ENCODE results near the gene GET3.

GET3 gene

GRCh38 chr19:12736995-12737834 is at the start of gene GET3:
TSS of gene GET3 (plus strand) at chr19:12737497. CDS start at chr19:12737506, 9 bp downstream.
- DNase-seq (ENCODE audit: low read depth, low spot score), result peak; percentile 100
- no peak for TF ChIP-seq CTCF (IDR thresholded peaks at IDR 0.05; ENCODE audit: insufficient read depth, low read length, missing control alignments)
- peak within 1 kb of the TSS; percentile 93 for H3K4me3 ChIP-seq (ENCODE audit: low read depth, low read length)
- ChIA-PET POLR2A (interaction anchor here (0.5 to 1.0 kb wide), 8 partner anchors 14 to 404 kb away, joined by 3 to 9 read pairs (median 4); partner anchors contain the start of genes JUNB and ZNF563), CTCF (interaction anchor here (1.0 to 31.4 kb wide), 7 partner anchors 20 to 71 kb away, joined by 3 to 660 read pairs (median 4); partner anchors contain the start of genes MAN2B1 and WDR83)

- ChIA-PET CTCF (interaction anchor here (1.5 kb wide), 1 partner anchor 17 kb away, joined by 7 read pairs; no protein-coding TSS in a partner anchor), POLR2A (no interaction called here)
- H3K4me3 ChIP-seq (ENCODE audit: low read depth, low read length), result no peak overlapping the region
These were observed 48.3 kb upstream of the GET3 start for GRCh38 chr19:12689012-12689411.

GRCh38 chr19:12689581-12690216 is 47.6 kb upstream of the GET3 start:
- no peak for TF ChIP-seq CTCF (IDR thresholded peaks at IDR 0.05; ENCODE audit: insufficient read depth, low read length, missing control alignments)
- CTCF ChIA-PET, result interaction anchor here (0.7 to 1.5 kb wide), 2 partner anchors 14 to 17 kb away, joined by 3 to 7 read pairs; no protein-coding TSS in a partner anchor

More at GRCh38 chr19:12689012-12689411, 48.3 kb upstream of the GET3 start:
- DNase-seq (ENCODE audit: low read depth, low spot score), result no peak
- no peak for TF ChIP-seq CTCF (IDR thresholded peaks at IDR 0.05; ENCODE audit: insufficient read depth, low read length, missing control alignments)

GRCh38 chr19:12692960-12693359 is 44.3 kb upstream of the GET3 start:
- DNase-seq (ENCODE audit: low read depth, low spot score), result no peak
- CTCF ChIA-PET, result interaction anchor here (1.9 kb wide), 1 partner anchor 16 kb away, joined by 5 read pairs; no protein-coding TSS in a partner anchor
- no peak overlapping the region for H3K4me3 ChIP-seq (ENCODE audit: low read depth, low read length)
- POLR2A ChIA-PET, result no interaction called here
- TF ChIP-seq CTCF (IDR thresholded peaks at IDR 0.05; ENCODE audit: insufficient read depth, low read length, missing control alignments), result no peak

More at GRCh38 chr19:12689581-12690216, 47.6 kb upstream of the GET3 start:
- no peak overlapping the region for H3K4me3 ChIP-seq (ENCODE audit: low read depth, low read length)
- POLR2A ChIA-PET, result interaction anchor here (1.5 kb wide), 1 partner anchor 9 kb away, joined by 4 read pairs; no protein-coding TSS in a partner anchor
- DNase-seq (ENCODE audit: low read depth, low spot score), result no peak

- no peak overlapping the region for H3K4me3 ChIP-seq (ENCODE audit: low read depth, low read length)
- CTCF ChIA-PET, result interaction anchor here (1.1 to 2.8 kb wide), 3 partner anchors 18 to 153 kb away, joined by 3 to 17 read pairs (median 5); no protein-coding TSS in a partner anchor
- POLR2A ChIA-PET, result interaction anchor here (2.2 kb wide), 1 partner anchor 13 kb away, joined by 12 read pairs; the partner anchor contains the start of gene DHPS
- DNase-seq (ENCODE audit: low read depth, low spot score), result no peak
- TF ChIP-seq CTCF (IDR thresholded peaks at IDR 0.05; ENCODE audit: insufficient read depth, low read length, missing control alignments), result no peak
These were observed 42.7 kb upstream of the GET3 start for GRCh38 chr19:12694641-12695040.
